GM23338 (cell line): ENCODE measurements around the gene HOXC12. TPM values are rescaled to one million over a fixed set of nuclear protein-coding genes. Genes with fewer than 3 reads are reported as not detected.

Experiments used
- ATAC-seq: fragments of 200-7000 bp; cut with Tn5 transposase; 3 replicates; pipeline ENCODE4 v1.9.1; 2020
- DNase-seq: peaks from one replicate; pipeline ENCODE4 v3.0.0-alpha.2; 2015; ENCODE audit warnings: low spot score
- H2AFZ ChIP-seq: fragments of 200-600 bp; sonication (generic); 2 replicates; pipeline ENCODE4 v1.8.0; 2016; ENCODE audit warnings: antibody characterized with exemption, mild to moderate bottlenecking, moderate library complexity
- H3F3A ChIP-seq: fragments of 200-600 bp; sonication (generic); replicated peaks from 2 replicates; pipeline ENCODE4 v1.8.0; 2017; ENCODE audit warnings: antibody characterized with exemption, mixed run types, low read depth
- H3K27ac ChIP-seq: fragments of 200-600 bp; sonication (generic); 2 replicates; pipeline ENCODE4 v1.6.1; 2016; ENCODE audit warnings: low read depth
- H3K27me3 ChIP-seq: fragments of 200-600 bp; sonication (generic); 2 replicates; pipeline ENCODE4 v1.8.0; 2016; ENCODE audit warnings: mild to moderate bottlenecking, mixed run types, moderate library complexity; ENCODE audit not compliant: insufficient read depth
- H3K36me3 ChIP-seq: fragments of 200-600 bp; sonication (generic); 2 replicates; pipeline ENCODE4 v1.8.0; 2016; ENCODE audit warnings: mild to moderate bottlenecking; ENCODE audit not compliant: insufficient read depth
- H3K4me1 ChIP-seq: fragments of 200-600 bp; sonication (generic); 2 replicates; pipeline ENCODE4 v1.8.0; 2016; ENCODE audit warnings: mild to moderate bottlenecking, moderate library complexity; ENCODE audit not compliant: insufficient read depth
- H3K4me2 ChIP-seq: fragments of 200-600 bp; sonication (generic); 2 replicates; pipeline ENCODE4 v1.7.1; 2017; ENCODE audit warnings: mixed run types
- H3K4me3 ChIP-seq: fragments of 200-600 bp; sonication (generic); 2 replicates; pipeline ENCODE4 v1.6.1; 2016; ENCODE audit warnings: mixed run types
- H3K79me2 ChIP-seq: fragments of 200-600 bp; sonication (generic); replicated peaks from 2 replicates; pipeline ENCODE4 v1.8.0; 2017; ENCODE audit warnings: mild to moderate bottlenecking; ENCODE audit not compliant: insufficient read depth
- H3K9me2 ChIP-seq: fragments of 200-600 bp; sonication (generic); 2 replicates; pipeline ENCODE4 v1.8.0; 2017; ENCODE audit not compliant: insufficient read depth
- H4K20me1 ChIP-seq: fragments of 200-600 bp; sonication (generic); replicated peaks from 2 replicates; pipeline ENCODE4 v1.8.0; 2017; ENCODE audit warnings: mild to moderate bottlenecking; ENCODE audit not compliant: insufficient read depth
- H3K27ac Mint-ChIP-seq: 2 replicates; pipeline ENCODE4 v1.8.0; 2020; ENCODE audit warnings: inconsistent platforms, mild to moderate bottlenecking, moderate library complexity, mixed read lengths
- H3K27me3 Mint-ChIP-seq: 3 replicates; pipeline ENCODE4 v1.8.0; 2022; ENCODE audit warnings: low read depth, mild to moderate bottlenecking, moderate library complexity, mixed read lengths, inconsistent platforms; ENCODE audit not compliant: insufficient read depth, poor library complexity
- H3K36me3 Mint-ChIP-seq: 3 replicates; pipeline ENCODE4 v1.8.0; 2021; ENCODE audit warnings: low read depth, mild to moderate bottlenecking, inconsistent platforms, moderate library complexity, mixed read lengths
- H3K4me1 Mint-ChIP-seq: 3 replicates; pipeline ENCODE4 v1.8.0; 2020; ENCODE audit warnings: mild to moderate bottlenecking, inconsistent platforms, mixed read lengths
- H3K4me3 Mint-ChIP-seq: 3 replicates; pipeline ENCODE4 v1.8.0; 2021; ENCODE audit warnings: moderate library complexity, mild to moderate bottlenecking, inconsistent platforms, mixed read lengths
- H3K9me3 Mint-ChIP-seq: 3 replicates; pipeline ENCODE4 v1.8.0; 2020; ENCODE audit warnings: moderate library complexity, mild to moderate bottlenecking, inconsistent platforms, mixed read lengths
- CTCF ChIP-seq, 2 experiments: fragments of 200-600 bp in 1 of 2; sonication (generic) in 1 of 2; conservative IDR thresholded peaks; 2 replicates each; pipeline versions ENCODE4 v1.5.1 to v1.6.1; 2016 to 2017; ENCODE audit warnings: antibody characterized with exemption in 2 of 2, low read depth in 2 of 2, mild to moderate bottlenecking in 2 of 2, moderate library complexity in 1 of 2
- EZH2 ChIP-seq: fragments of 200-600 bp; sonication (generic); IDR thresholded peaks from one replicate; pipeline ENCODE4 v1.8.0; 2017; ENCODE audit warnings: antibody characterized with exemption, mild to moderate bottlenecking, low read depth; ENCODE audit not compliant: unreplicated experiment
- JUNB ChIP-seq: IDR thresholded peaks from one replicate; pipeline ENCODE4 v1.6.1; 2016; ENCODE audit warnings: antibody characterized with exemption; ENCODE audit not compliant: unreplicated experiment
- STAT1 ChIP-seq: IDR thresholded peaks from one replicate; pipeline ENCODE4 v1.6.1; 2016; ENCODE audit warnings: antibody characterized with exemption; ENCODE audit not compliant: unreplicated experiment
- ZNF331 ChIP-seq: fragments of 250-450 bp; sonication (Bioruptor Pico); IDR thresholded peaks from 2 replicates; pipeline ENCODE4 v1.5.0; 2020; ENCODE audit warnings: low read depth, mild to moderate bottlenecking, moderate library complexity
- ZNF462 ChIP-seq: fragments of 250-450 bp; sonication (Bioruptor Pico); IDR thresholded peaks from 2 replicates; pipeline ENCODE4 v1.5.0; 2020; ENCODE audit warnings: mild to moderate bottlenecking, moderate library complexity
- polyA plus RNA-seq: library from polyadenylated mRNA; unstranded; fragments of >200 nt; fragmentation: Nextera tagmentation; extraction: Ambion mirVana; gene quantifications from 2 replicates; pipeline ENCODE4 v1.2.1, GENCODE V29; 2016
- total RNA-seq: library from RNA; depleted of rRNA; stranded (reverse); fragments of >200 nt; shearing (Covaris generic); gene quantifications from 2 replicates; pipeline ENCODE4 v1.2.3, GENCODE V29; 2014
- TF ChIP-seq, protein P1 (sequence below): IDR thresholded peaks from one replicate; pipeline ENCODE4 v1.6.1; 2018; ENCODE audit warnings: antibody characterized with exemption; ENCODE audit not compliant: unreplicated experiment

Gene HOXC12
- total and polyA plus RNA-seq, 2 experiments from 2014 or later, result not detected

- no peak for TF ChIP-seq CTCF (conservative IDR thresholded peaks at IDR 0.05; ENCODE audit: low read depth in 2 of 2)
- no peak for TF ChIP-seq STAT1
- no peak for TF ChIP-seq JUNB
- no peak for TF ChIP-seq ZNF331 (CRISPR knock-in tag)
- TF ChIP-seq, protein P1, sequence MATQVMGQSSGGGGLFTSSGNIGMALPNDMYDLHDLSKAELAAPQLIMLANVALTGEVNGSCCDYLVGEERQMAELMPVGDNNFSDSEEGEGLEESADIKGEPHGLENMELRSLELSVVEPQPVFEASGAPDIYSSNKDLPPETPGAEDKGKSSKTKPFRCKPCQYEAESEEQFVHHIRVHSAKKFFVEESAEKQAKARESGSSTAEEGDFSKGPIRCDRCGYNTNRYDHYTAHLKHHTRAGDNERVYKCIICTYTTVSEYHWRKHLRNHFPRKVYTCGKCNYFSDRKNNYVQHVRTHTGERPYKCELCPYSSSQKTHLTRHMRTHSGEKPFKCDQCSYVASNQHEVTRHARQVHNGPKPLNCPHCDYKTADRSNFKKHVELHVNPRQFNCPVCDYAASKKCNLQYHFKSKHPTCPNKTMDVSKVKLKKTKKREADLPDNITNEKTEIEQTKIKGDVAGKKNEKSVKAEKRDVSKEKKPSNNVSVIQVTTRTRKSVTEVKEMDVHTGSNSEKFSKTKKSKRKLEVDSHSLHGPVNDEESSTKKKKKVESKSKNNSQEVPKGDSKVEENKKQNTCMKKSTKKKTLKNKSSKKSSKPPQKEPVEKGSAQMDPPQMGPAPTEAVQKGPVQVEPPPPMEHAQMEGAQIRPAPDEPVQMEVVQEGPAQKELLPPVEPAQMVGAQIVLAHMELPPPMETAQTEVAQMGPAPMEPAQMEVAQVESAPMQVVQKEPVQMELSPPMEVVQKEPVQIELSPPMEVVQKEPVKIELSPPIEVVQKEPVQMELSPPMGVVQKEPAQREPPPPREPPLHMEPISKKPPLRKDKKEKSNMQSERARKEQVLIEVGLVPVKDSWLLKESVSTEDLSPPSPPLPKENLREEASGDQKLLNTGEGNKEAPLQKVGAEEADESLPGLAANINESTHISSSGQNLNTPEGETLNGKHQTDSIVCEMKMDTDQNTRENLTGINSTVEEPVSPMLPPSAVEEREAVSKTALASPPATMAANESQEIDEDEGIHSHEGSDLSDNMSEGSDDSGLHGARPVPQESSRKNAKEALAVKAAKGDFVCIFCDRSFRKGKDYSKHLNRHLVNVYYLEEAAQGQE, result no peak
These were observed 50.3 kb downstream of the HOXC12 start (continued) for GRCh38 chr12:54004841-54005530.

GRCh38 chr12:54005531-54005852, 50.8 kb downstream of the HOXC12 start:
- Mint-ChIP-seq H3K27me3 (peaks cover 99% of the 10 kb centered on the region), H3K4me3 (peak overlapping the region; percentile 15; the same call in 1 of the 3 replicates)

More at GRCh38 chr12:54005531-54005852, 50.8 kb downstream of the HOXC12 start:
- H4K20me1 ChIP-seq, result peaks cover 33% of the 10 kb centered on the region
- H3K27me3 ChIP-seq, result peaks cover 100% of the 10 kb centered on the region
- H3K4me3 ChIP-seq, result no peak overlapping the region
- H3F3A ChIP-seq, result peaks cover 34% of the 10 kb centered on the region
- no peak overlapping the region for H3K27ac ChIP-seq
- Mint-ChIP-seq H3K4me1 (peaks cover 19% of the 10 kb centered on the region), H3K9me3 (no peaks in the 10 kb centered on the region; the same call in 1 of the 3 replicates), H3K27ac (no peak overlapping the region), H3K36me3 (no peaks in the 10 kb centered on the region)
- no peaks in the 10 kb centered on the region for H3K36me3 ChIP-seq
- H3K4me2 ChIP-seq, result 0 out of 2 replicates have a peak overlapping the region, but pooled peaks have one; percentile 26
- peaks cover 10% of the 10 kb centered on the region; the same call in 1 of the 2 replicates for H3K4me1 ChIP-seq
- TF ChIP-seq EZH2, result peak; percentile 12
- no peak for TF ChIP-seq ZNF462
- H3K79me2 ChIP-seq, result no peaks in the 10 kb centered on the region
- DNase-seq (no peak), ATAC-seq (no peak)
- no peak overlapping the region for H2AFZ ChIP-seq
- H3K9me2 ChIP-seq, result no peaks in the 10 kb centered on the region
